Measurements from ENCODE around the gene PWWP2B.
"Not testable (repeated sequence)": the region's sequence is repeated elsewhere in the genome, so short reads cannot be mapped to it uniquely, and the experiment has no call there.

Gene PWWP2B

GRCh38 chr10:132430861-132431271 is 33.9 kb downstream of the PWWP2B start:
- no peak overlapping the region for H3K4me3 ChIP-seq (ENCODE audit: low read depth in 1 of 2, low read length in 1 of 2)
- no peaks in the 10 kb centered on the region for H3K36me3 ChIP-seq
- no peak overlapping the region for H3K27ac ChIP-seq
- H3K4me1 ChIP-seq (ENCODE audit: control insufficient read depth in 1 of 2, insufficient read depth in 1 of 2, low read depth in 1 of 2, low read length in 1 of 2) = peaks cover 7 to 13% of the 10 kb centered on the region in 2 experiments
- H3K9me3 ChIP-seq = no peaks in the 10 kb centered on the region
- no peaks in the 10 kb centered on the region for H3K27me3 ChIP-seq
- TF ChIP-seq CTCF (IDR thresholded peaks at IDR 0.05) = no peak

- H3K9me3 ChIP-seq = no peaks in the 10 kb centered on the region
- H3K36me3 ChIP-seq = no peaks in the 10 kb centered on the region
- peaks cover 7 to 13% of the 10 kb centered on the region in 2 experiments for H3K4me1 ChIP-seq (ENCODE audit: control insufficient read depth in 1 of 2, insufficient read depth in 1 of 2, low read depth in 1 of 2, low read length in 1 of 2)
- TF ChIP-seq CTCF (IDR thresholded peaks at IDR 0.05) = no peak
- H3K4me3 ChIP-seq (ENCODE audit: low read depth in 1 of 2, low read length in 1 of 2) = no peak overlapping the region
- no peaks in the 10 kb centered on the region for H3K27me3 ChIP-seq
- no peak overlapping the region for H3K27ac ChIP-seq
Observed at GRCh38 chr10:132431537-132432175, 34.7 kb downstream of the PWWP2B start.

GRCh38 chr10:132432176-132432540 is 35.2 kb downstream of the PWWP2B start:
- H3K27ac ChIP-seq = no peak overlapping the region
- H3K27me3 ChIP-seq = no peaks in the 10 kb centered on the region
- peaks cover 7 to 13% of the 10 kb centered on the region in 2 experiments for H3K4me1 ChIP-seq (ENCODE audit: control insufficient read depth in 1 of 2, insufficient read depth in 1 of 2, low read depth in 1 of 2, low read length in 1 of 2)
- H3K36me3 ChIP-seq = no peaks in the 10 kb centered on the region
- no peaks in the 10 kb centered on the region for H3K9me3 ChIP-seq
- TF ChIP-seq CTCF (IDR thresholded peaks at IDR 0.05) = no peak
- H3K4me3 ChIP-seq (ENCODE audit: low read depth in 1 of 2, low read length in 1 of 2) = no peak overlapping the region

- Histone ChIP-seq H3K9me3 (no peaks in the 10 kb centered on the region), H3K4me3 (ENCODE audit: low read depth in 1 of 2, low read length in 1 of 2) (peak overlapping the region in 1 of 2 experiments; percentile 27), H3K27me3 (no peaks in the 10 kb centered on the region), H3K36me3 (no peaks in the 10 kb centered on the region), H3K27ac (peak overlapping the region; percentile 46), H3K4me1 (ENCODE audit: control insufficient read depth in 1 of 2, insufficient read depth in 1 of 2, low read depth in 1 of 2, low read length in 1 of 2) (peaks cover 7 to 13% of the 10 kb centered on the region in 2 experiments)
- no peak for TF ChIP-seq CTCF (IDR thresholded peaks at IDR 0.05)
Observed at GRCh38 chr10:132433671-132434340, 36.8 kb downstream of the PWWP2B start.

- H3K36me3 ChIP-seq = no peaks in the 10 kb centered on the region
- TF ChIP-seq CTCF (IDR thresholded peaks at IDR 0.05) = no peak
- peaks cover 7 to 12% of the 10 kb centered on the region in 2 experiments for H3K4me1 ChIP-seq (ENCODE audit: control insufficient read depth in 1 of 2, insufficient read depth in 1 of 2, low read depth in 1 of 2, low read length in 1 of 2)
- H3K9me3 ChIP-seq = no peaks in the 10 kb centered on the region
- no peaks in the 10 kb centered on the region for H3K27me3 ChIP-seq
- H3K4me3 ChIP-seq (ENCODE audit: low read depth in 1 of 2, low read length in 1 of 2) = peak overlapping the region; percentile 27 to 35
- peak overlapping the region; percentile 46 for H3K27ac ChIP-seq
Observed at GRCh38 chr10:132434405-132435005, 37.5 kb downstream of the PWWP2B start.

GRCh38 chr10:132435320-132435719 is 38.3 kb downstream of the PWWP2B start:
- H3K27me3 ChIP-seq; H3K27ac ChIP-seq; H3K36me3 ChIP-seq; H3K4me1 ChIP-seq (ENCODE audit: control insufficient read depth in 1 of 2, insufficient read depth in 1 of 2, low read depth in 1 of 2, low read length in 1 of 2); H3K4me3 ChIP-seq (ENCODE audit: low read depth in 1 of 2, low read length in 1 of 2); H3K9me3 ChIP-seq: not testable (repeated sequence)

- not testable (repeated sequence) for H3K4me1 ChIP-seq (ENCODE audit: control insufficient read depth in 1 of 2, insufficient read depth in 1 of 2, low read depth in 1 of 2, low read length in 1 of 2)
Observed at GRCh38 chr10:132436096-132436495, 39.1 kb downstream of the PWWP2B start.

More at GRCh38 chr10:132436096-132436495, 39.1 kb downstream of the PWWP2B start:
- H3K4me3 ChIP-seq (ENCODE audit: low read depth in 1 of 2, low read length in 1 of 2); H3K36me3 ChIP-seq; H3K27ac ChIP-seq; H3K9me3 ChIP-seq; H3K27me3 ChIP-seq: not testable (repeated sequence)

Data from neutrophil (primary cell).